Measurements from ENCODE around the gene WASF2.

The WASF2 gene

GRCh38 chr1:27447399-27447798, 42.6 kb downstream of the WASF2 start:
- H3K4me3 ChIP-seq (ENCODE audit: low read depth, low read length), result no peak overlapping the region
- H3K4me1 ChIP-seq, result peaks cover 2% of the 10 kb centered on the region
- H3K9me3 ChIP-seq (ENCODE audit: control insufficient read depth, low read length), result no peaks in the 10 kb centered on the region
- TF ChIP-seq CTCF (IDR thresholded peaks at IDR 0.05), result no peak
- no peaks in the 10 kb centered on the region for H3K27me3 ChIP-seq (ENCODE audit: control insufficient read depth, insufficient read depth, low read length)
- peaks cover 3% of the 10 kb centered on the region for H3K79me2 ChIP-seq
- H3K4me2 ChIP-seq (ENCODE audit: low read length), result no peak overlapping the region
- no peak overlapping the region for H3K9ac ChIP-seq
- no peak overlapping the region for H3K27ac ChIP-seq
- no peak overlapping the region for H2AFZ ChIP-seq
- no peaks in the 10 kb centered on the region for H3K36me3 ChIP-seq (ENCODE audit: control insufficient read depth, insufficient read depth, low read length)

- Histone ChIP-seq H3K9me3 (ENCODE audit: control insufficient read depth, low read length) (no peaks in the 10 kb centered on the region), H3K4me1 (peaks cover 2% of the 10 kb centered on the region), H3K79me2 (peaks cover 3% of the 10 kb centered on the region), H2AFZ (no peak overlapping the region), H3K27ac (no peak overlapping the region), H3K36me3 (ENCODE audit: control insufficient read depth, insufficient read depth, low read length) (no peaks in the 10 kb centered on the region), H3K9ac (no peak overlapping the region), H3K4me2 (ENCODE audit: low read length) (no peak overlapping the region), H3K4me3 (ENCODE audit: low read depth, low read length) (no peak overlapping the region), H3K27me3 (ENCODE audit: control insufficient read depth, insufficient read depth, low read length) (no peaks in the 10 kb centered on the region)
- no peak for TF ChIP-seq CTCF (IDR thresholded peaks at IDR 0.05)
Observed at GRCh38 chr1:27446496-27447020, 43.4 kb downstream of the WASF2 start.

- Histone ChIP-seq H3K27me3 (ENCODE audit: control insufficient read depth, insufficient read depth, low read length) (no peaks in the 10 kb centered on the region), H3K79me2 (peaks cover 11% of the 10 kb centered on the region), H3K9me3 (ENCODE audit: control insufficient read depth, low read length) (no peaks in the 10 kb centered on the region), H3K27ac (no peak overlapping the region), H3K9ac (no peak overlapping the region), H3K4me2 (ENCODE audit: low read length) (no peak overlapping the region), H3K4me3 (ENCODE audit: low read depth, low read length) (no peak overlapping the region), H2AFZ (no peak overlapping the region), H3K4me1 (peaks cover 2% of the 10 kb centered on the region), H3K36me3 (ENCODE audit: control insufficient read depth, insufficient read depth, low read length) (no peaks in the 10 kb centered on the region)
- no peak for TF ChIP-seq CTCF (IDR thresholded peaks at IDR 0.05)
Observed at GRCh38 chr1:27445177-27445936, 44.6 kb downstream of the WASF2 start.

- TF ChIP-seq CTCF (IDR thresholded peaks at IDR 0.05), result no peak
- H3K4me3 ChIP-seq (ENCODE audit: low read depth, low read length), result no peak overlapping the region
- H3K9me3 ChIP-seq (ENCODE audit: control insufficient read depth, low read length), result no peaks in the 10 kb centered on the region
- no peaks in the 10 kb centered on the region for H3K27me3 ChIP-seq (ENCODE audit: control insufficient read depth, insufficient read depth, low read length)
- no peak overlapping the region for H3K4me2 ChIP-seq (ENCODE audit: low read length)
- H2AFZ ChIP-seq, result no peak overlapping the region
- H3K4me1 ChIP-seq, result peaks cover 2% of the 10 kb centered on the region
- H3K27ac ChIP-seq, result no peak overlapping the region
- H3K36me3 ChIP-seq (ENCODE audit: control insufficient read depth, insufficient read depth, low read length), result no peaks in the 10 kb centered on the region
- peaks cover 11% of the 10 kb centered on the region for H3K79me2 ChIP-seq
- no peak overlapping the region for H3K9ac ChIP-seq
Observed at GRCh38 chr1:27444632-27445031, 45.3 kb downstream of the WASF2 start.

GRCh38 chr1:27439150-27439549, 50.8 kb downstream of the WASF2 start:
- peaks cover 9% of the 10 kb centered on the region for H3K4me1 ChIP-seq

More at GRCh38 chr1:27439150-27439549, 50.8 kb downstream of the WASF2 start:
- no peaks in the 10 kb centered on the region for H3K9me3 ChIP-seq (ENCODE audit: control insufficient read depth, low read length)
- no peak overlapping the region for H3K4me2 ChIP-seq (ENCODE audit: low read length)
- no peak overlapping the region for H2AFZ ChIP-seq
- H3K79me2 ChIP-seq, result peaks cover 30% of the 10 kb centered on the region
- no peaks in the 10 kb centered on the region for H3K36me3 ChIP-seq (ENCODE audit: control insufficient read depth, insufficient read depth, low read length)
- H3K4me3 ChIP-seq (ENCODE audit: low read depth, low read length), result no peak overlapping the region
- no peak overlapping the region for H3K27ac ChIP-seq
- no peaks in the 10 kb centered on the region for H3K27me3 ChIP-seq (ENCODE audit: control insufficient read depth, insufficient read depth, low read length)
- TF ChIP-seq CTCF (IDR thresholded peaks at IDR 0.05), result no peak
- H3K9ac ChIP-seq, result no peak overlapping the region

All from parathyroid adenoma (tissue), 2 donors.